Measurements from ENCODE around the gene TTC7B.
A peak's percentile ranks its signal among the peaks of the same experiment; 100 is the strongest.

TTC7B gene

DNA sequence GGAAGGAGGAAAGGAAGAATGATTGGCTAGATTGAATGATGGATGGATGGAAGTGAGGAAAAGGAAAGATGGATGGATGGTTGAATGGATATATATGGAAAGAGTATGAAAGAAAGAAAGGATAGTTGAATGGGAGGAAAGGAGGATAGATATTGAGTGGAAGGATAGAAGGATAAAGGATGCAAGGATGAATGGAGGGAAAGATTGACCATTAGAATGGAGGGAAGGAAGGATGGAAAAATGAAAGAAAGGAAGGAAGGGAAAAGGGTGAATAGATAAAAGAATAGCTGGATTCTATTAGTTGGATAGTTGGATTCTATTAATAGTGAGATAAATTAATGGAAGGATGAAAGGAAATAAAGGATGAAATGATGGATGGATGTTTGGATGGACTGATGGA, 313.5 kb downstream of the TTC7B start:
- TF ChIP-seq, protein P1, sequence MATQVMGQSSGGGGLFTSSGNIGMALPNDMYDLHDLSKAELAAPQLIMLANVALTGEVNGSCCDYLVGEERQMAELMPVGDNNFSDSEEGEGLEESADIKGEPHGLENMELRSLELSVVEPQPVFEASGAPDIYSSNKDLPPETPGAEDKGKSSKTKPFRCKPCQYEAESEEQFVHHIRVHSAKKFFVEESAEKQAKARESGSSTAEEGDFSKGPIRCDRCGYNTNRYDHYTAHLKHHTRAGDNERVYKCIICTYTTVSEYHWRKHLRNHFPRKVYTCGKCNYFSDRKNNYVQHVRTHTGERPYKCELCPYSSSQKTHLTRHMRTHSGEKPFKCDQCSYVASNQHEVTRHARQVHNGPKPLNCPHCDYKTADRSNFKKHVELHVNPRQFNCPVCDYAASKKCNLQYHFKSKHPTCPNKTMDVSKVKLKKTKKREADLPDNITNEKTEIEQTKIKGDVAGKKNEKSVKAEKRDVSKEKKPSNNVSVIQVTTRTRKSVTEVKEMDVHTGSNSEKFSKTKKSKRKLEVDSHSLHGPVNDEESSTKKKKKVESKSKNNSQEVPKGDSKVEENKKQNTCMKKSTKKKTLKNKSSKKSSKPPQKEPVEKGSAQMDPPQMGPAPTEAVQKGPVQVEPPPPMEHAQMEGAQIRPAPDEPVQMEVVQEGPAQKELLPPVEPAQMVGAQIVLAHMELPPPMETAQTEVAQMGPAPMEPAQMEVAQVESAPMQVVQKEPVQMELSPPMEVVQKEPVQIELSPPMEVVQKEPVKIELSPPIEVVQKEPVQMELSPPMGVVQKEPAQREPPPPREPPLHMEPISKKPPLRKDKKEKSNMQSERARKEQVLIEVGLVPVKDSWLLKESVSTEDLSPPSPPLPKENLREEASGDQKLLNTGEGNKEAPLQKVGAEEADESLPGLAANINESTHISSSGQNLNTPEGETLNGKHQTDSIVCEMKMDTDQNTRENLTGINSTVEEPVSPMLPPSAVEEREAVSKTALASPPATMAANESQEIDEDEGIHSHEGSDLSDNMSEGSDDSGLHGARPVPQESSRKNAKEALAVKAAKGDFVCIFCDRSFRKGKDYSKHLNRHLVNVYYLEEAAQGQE (IDR thresholded peaks at IDR 0.05; ENCODE audit: insufficient replicate concordance, low read depth): no peak
- no peak for TF ChIP-seq SPI1 (IDR thresholded peaks at IDR 0.05; ENCODE audit: borderline replicate concordance, low read depth)
- TF ChIP-seq GABPA (IDR thresholded peaks at IDR 0.05; ENCODE audit: low read depth): no peak
- TF ChIP-seq POLR2AphosphoS5 (IDR thresholded peaks at IDR 0.05; ENCODE audit: low read depth): no peak
- TF ChIP-seq, protein P2, sequence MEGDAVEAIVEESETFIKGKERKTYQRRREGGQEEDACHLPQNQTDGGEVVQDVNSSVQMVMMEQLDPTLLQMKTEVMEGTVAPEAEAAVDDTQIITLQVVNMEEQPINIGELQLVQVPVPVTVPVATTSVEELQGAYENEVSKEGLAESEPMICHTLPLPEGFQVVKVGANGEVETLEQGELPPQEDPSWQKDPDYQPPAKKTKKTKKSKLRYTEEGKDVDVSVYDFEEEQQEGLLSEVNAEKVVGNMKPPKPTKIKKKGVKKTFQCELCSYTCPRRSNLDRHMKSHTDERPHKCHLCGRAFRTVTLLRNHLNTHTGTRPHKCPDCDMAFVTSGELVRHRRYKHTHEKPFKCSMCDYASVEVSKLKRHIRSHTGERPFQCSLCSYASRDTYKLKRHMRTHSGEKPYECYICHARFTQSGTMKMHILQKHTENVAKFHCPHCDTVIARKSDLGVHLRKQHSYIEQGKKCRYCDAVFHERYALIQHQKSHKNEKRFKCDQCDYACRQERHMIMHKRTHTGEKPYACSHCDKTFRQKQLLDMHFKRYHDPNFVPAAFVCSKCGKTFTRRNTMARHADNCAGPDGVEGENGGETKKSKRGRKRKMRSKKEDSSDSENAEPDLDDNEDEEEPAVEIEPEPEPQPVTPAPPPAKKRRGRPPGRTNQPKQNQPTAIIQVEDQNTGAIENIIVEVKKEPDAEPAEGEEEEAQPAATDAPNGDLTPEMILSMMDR (IDR thresholded peaks at IDR 0.05; ENCODE audit: insufficient read depth, low read length): no peak
- no peaks in the 10 kb centered on the region for H3K27me3 ChIP-seq (ENCODE audit: insufficient read depth, poor library complexity, severe bottlenecking)
- H3K27ac ChIP-seq (replicated peaks): no peak overlapping the region
- DNase-seq (ENCODE audit: low read depth in 1 of 2, low spot score in 1 of 2): no peak
- no peak overlapping the region for H3K4me3 ChIP-seq (replicated peaks; ENCODE audit: insufficient read depth, low read length)

DNA sequence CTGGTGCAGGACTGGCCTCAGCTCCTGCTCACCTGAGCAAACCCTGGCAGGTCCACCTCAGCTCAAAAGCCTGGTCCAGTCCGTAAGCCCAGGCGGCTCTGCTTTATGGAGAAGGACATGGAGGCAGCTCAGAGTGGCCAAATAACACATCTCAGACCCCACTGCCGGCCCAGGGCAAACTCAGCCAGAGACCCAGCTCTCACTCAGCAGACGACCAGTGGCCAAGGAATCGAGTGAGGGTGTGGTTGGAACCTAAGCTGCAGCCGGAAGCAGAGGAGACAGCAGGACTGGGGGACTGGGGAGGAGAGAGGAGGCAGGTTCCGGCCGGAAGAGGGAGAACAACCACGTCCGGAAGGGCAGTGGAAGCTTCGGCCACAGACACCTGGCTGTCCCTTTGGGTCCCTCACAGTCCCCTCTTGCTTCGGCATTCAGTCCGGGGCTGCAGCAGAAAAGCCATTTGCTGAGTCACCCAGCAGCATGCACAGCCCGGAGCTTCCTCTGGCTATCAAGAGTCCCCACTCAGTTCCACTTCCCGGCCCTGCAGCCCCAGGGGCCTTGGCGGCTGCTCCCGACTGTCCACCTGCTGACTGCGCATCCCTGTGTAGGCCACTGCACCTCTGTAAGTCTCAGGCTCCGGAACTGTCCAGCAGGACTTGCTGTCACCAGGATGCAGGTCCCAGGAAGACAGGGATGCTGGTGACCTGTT, 315.4 kb downstream of the TTC7B start:
- Histone ChIP-seq H3K27me3 (ENCODE audit: insufficient read depth, poor library complexity, severe bottlenecking) (no peaks in the 10 kb centered on the region), H3K27ac (replicated peaks) (no peak overlapping the region), H3K4me3 (replicated peaks; ENCODE audit: insufficient read depth, low read length) (0 out of 2 replicates have a peak overlapping the region, but pooled peaks have one; percentile 0)
- TF ChIP-seq, protein P1 (IDR thresholded peaks at IDR 0.05; ENCODE audit: insufficient replicate concordance, low read depth): peak; percentile 77
- TF ChIP-seq GABPA (IDR thresholded peaks at IDR 0.05; ENCODE audit: low read depth) (peak; percentile 86), SPI1 (IDR thresholded peaks at IDR 0.05; ENCODE audit: borderline replicate concordance, low read depth) (no peak), POLR2AphosphoS5 (IDR thresholded peaks at IDR 0.05; ENCODE audit: low read depth) (0 out of 2 replicates have a peak, but pooled peaks have one; percentile 46)
- TF ChIP-seq, protein P2 (IDR thresholded peaks at IDR 0.05; ENCODE audit: insufficient read depth, low read length): no peak
- peak; percentile 25 to 29 for DNase-seq (ENCODE audit: low read depth in 1 of 2, low spot score in 1 of 2)

DNA sequence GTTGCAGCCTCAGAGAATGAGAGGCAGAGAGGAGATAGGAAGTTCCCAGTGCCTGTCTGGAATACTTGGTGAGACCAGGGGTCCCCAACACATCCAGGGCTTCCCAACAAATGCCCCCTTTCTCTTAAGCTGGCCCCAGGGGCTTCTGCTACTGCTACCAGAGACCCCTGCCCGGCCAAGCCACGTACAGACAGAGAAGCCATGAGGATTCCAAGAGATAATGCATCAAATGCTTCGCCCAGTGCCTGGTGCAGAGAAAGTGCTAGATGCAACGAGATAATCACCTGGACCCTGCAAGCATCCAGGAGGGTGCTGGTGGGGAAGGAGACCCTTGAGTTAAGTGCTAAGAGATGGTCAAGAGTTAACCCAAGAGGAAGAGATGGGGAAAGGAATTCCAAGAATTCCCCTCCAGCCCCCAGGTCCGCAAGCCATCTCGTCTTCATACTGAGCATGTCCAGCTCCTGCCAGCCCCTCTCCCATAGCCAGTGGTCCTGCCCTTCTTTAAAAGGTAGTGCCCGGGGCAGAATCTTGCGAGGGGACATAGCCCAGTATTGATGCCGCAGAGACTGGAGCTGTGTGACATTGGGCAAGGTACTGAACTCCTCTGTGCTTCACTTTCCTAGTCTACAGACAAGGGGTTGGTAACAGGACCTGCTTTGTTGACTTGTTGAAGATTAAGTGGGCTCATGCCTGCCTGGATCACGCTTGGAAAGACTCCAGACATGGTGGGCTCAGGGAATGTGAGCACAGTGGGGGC, 316.1 kb downstream of the TTC7B start:
- Histone ChIP-seq H3K27me3 (ENCODE audit: insufficient read depth, poor library complexity, severe bottlenecking) (no peaks in the 10 kb centered on the region), H3K4me3 (replicated peaks; ENCODE audit: insufficient read depth, low read length) (no peak overlapping the region), H3K27ac (replicated peaks) (no peak overlapping the region)
- DNase-seq (ENCODE audit: low read depth in 1 of 2, low spot score in 1 of 2): no peak
- TF ChIP-seq, protein P2 (IDR thresholded peaks at IDR 0.05; ENCODE audit: insufficient read depth, low read length): no peak
- TF ChIP-seq SPI1 (IDR thresholded peaks at IDR 0.05; ENCODE audit: borderline replicate concordance, low read depth) (no peak), POLR2AphosphoS5 (IDR thresholded peaks at IDR 0.05; ENCODE audit: low read depth) (no peak), GABPA (IDR thresholded peaks at IDR 0.05; ENCODE audit: low read depth) (no peak)
- TF ChIP-seq, protein P1 (IDR thresholded peaks at IDR 0.05; ENCODE audit: insufficient replicate concordance, low read depth): no peak

All from HL-60 (cell line).